SK-N-MC (cell line): ENCODE results near the gene SEMA4D.

Experiments used
- EZH2 ChIP-seq: fragments of 200-600 bp; sonication (generic); IDR thresholded peaks from one replicate; pipeline ENCODE4 v1.6.1; 2017; ENCODE audit warnings: antibody characterized with exemption
- POLR2AphosphoS5 ChIP-seq: IDR thresholded peaks from 2 replicates; pipeline ENCODE4 v1.6.1; 2012; ENCODE audit warnings: mild to moderate bottlenecking, low read depth, low read length, borderline replicate concordance

DNA sequence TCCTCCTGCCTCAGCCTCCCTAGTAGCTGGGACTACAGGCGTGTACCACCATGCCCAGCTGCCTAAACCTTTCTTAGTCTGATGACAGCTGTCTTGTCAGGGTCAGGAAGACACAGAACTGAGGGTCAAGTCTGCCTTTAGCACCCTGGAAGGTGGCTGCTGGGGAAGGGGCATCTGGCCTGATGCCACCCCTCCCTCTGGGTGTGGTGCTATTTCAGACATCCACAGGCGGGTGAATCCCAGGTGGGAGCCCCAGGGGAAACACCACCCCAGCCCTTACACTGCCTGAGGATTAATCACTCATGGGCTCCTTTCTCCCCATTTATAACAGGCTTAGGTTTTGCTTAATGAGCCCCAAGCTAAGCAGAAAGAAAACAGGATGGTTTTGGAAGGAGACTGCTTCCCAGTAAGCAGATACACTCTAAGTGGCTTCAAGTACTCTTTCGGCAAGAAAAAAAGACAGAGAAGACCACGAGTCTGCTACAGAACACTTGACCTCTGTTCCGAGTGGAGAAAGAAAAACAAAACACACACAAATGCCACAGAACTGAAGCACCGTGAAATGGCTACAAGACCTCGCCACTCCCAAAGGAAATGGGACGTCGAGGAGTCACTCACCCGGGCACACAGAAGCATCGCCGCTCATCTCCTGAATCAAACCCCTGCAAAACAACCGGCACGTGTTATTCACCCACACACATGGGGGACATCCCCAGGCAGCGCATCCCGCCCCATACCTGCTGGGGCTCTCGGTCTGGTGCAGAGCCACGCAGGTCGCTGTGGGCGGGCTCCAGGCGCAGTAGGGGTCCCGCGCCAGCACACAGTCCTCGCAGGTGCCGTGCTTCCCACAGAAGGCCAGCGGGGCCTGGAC is 117.2 kb downstream of the SEMA4D start:
- TF ChIP-seq EZH2 (no peak), POLR2AphosphoS5 (no peak)
